Mucosa of descending colon (tissue), 3 donors: Measurements from ENCODE around the gene MAOA. TPM values are rescaled to one million over a fixed set of nuclear protein-coding genes. Genes with fewer than 3 reads are reported as not detected.
A peak's percentile ranks its signal among the peaks of the same experiment; 100 is the strongest.

Experiments used
- ATAC-seq: fragments of 200-7000 bp; cut with Tn5 transposase; one replicate; pipeline ENCODE4 v1.9.1; 2020; ENCODE audit warnings: mild to moderate bottlenecking, moderate library complexity
- DNase-seq, 3 donors: peaks; one replicate each; pipeline ENCODE4 v3.0.0-alpha.2; 2020
- H3K36me3 ChIP-seq: fragments of 200-600 bp; one replicate; pipeline ENCODE4 v1.8.0; 2021; ENCODE audit warnings: low read depth, mild to moderate bottlenecking
- H3K4me1 ChIP-seq: fragments of 200-600 bp; one replicate; pipeline ENCODE4 v1.8.0; 2021; ENCODE audit warnings: low read depth, mild to moderate bottlenecking
- H3K4me3 ChIP-seq: fragments of 200-600 bp; one replicate; pipeline ENCODE4 v1.8.0; 2021; ENCODE audit warnings: mild to moderate bottlenecking
- H3K9me3 ChIP-seq: fragments of 200-600 bp; one replicate; pipeline ENCODE4 v1.8.0; 2021; ENCODE audit warnings: mild to moderate bottlenecking
- CTCF ChIP-seq: fragments of 200-600 bp; IDR thresholded peaks from one replicate; pipeline ENCODE4 v1.8.0; 2022; ENCODE audit warnings: antibody characterized with exemption, mild to moderate bottlenecking
- intact Hi-C, 2 donors: fragments of 100-400 bp; cut with DNase I in 1 of 2; cut with micrococcal nuclease in 1 of 2; formaldehyde crosslinking; loops; one replicate each; pipeline versions ENCODE4 v1.11.0 to v1.11.1; 2022; cut with DNase I, micrococcal nuclease
- total RNA-seq, 3 donors: library from RNA; stranded (reverse); fragmentation: NEBNext Ultra II Directional in 2 of 3; extraction: Animal tissue kit (Norgen Biotek cat#: 25700) in 2 of 3; gene quantifications; one replicate each; pipeline versions ENCODE4 v1.2.1 to v1.2.4, GENCODE V29; 2021 to 2023
- donor health status: DM: no; HTN: no; CAD: no; lungs with moderate emphysema.
- donor health status: DM: no; HTN: no; CAD: no.
- donor health status: DM: no; HTN: yes; CAD: no.

Gene MAOA
- total RNA-seq, 3 donors from 2014 or later, result 270 to 401 (median 390) TPM

GRCh38 chrX:43728002-43728401 lies 71.9 kb downstream of the MAOA start:
- TF ChIP-seq CTCF, result no peak
- Histone ChIP-seq H3K4me3 (no peak overlapping the region), H3K9me3 (no peaks in the 10 kb centered on the region), H3K4me1 (no peaks in the 10 kb centered on the region), H3K36me3 (no peaks in the 10 kb centered on the region)
- ATAC-seq, result no peak
- intact Hi-C loops, result no loop called here
- no peak for DNase-seq

- H3K36me3 ChIP-seq, result no peaks in the 10 kb centered on the region
- DNase-seq, result no peak
- no peak overlapping the region for H3K4me3 ChIP-seq
- no peak for TF ChIP-seq CTCF
- ATAC-seq, result no peak
- intact Hi-C loops, result no loop called here
- H3K4me1 ChIP-seq, result no peaks in the 10 kb centered on the region
- H3K9me3 ChIP-seq, result no peaks in the 10 kb centered on the region
Measured at GRCh38 chrX:43728966-43729365, 72.9 kb downstream of the MAOA start.

GRCh38 chrX:43731086-43731485 lies 75.0 kb downstream of the MAOA start:
- Histone ChIP-seq H3K9me3 (no peaks in the 10 kb centered on the region), H3K4me1 (no peaks in the 10 kb centered on the region), H3K36me3 (no peaks in the 10 kb centered on the region), H3K4me3 (no peak overlapping the region)
- intact Hi-C loops, result no loop called here
- DNase-seq, result no peak
- no peak for ATAC-seq
- TF ChIP-seq CTCF, result no peak

- intact Hi-C loops, result no loop called here
- ATAC-seq, result peak; percentile 54
- no peak for TF ChIP-seq CTCF
- no peaks in the 10 kb centered on the region for H3K9me3 ChIP-seq
- H3K4me1 ChIP-seq, result no peaks in the 10 kb centered on the region
- DNase-seq, result no peak
- H3K36me3 ChIP-seq, result no peaks in the 10 kb centered on the region
- no peak overlapping the region for H3K4me3 ChIP-seq
Measured at GRCh38 chrX:43733699-43734098, 77.6 kb downstream of the MAOA start.

GRCh38 chrX:43734444-43734843 lies 78.3 kb downstream of the MAOA start:
- ATAC-seq, result peak; percentile 88
- Histone ChIP-seq H3K4me3 (no peak overlapping the region), H3K9me3 (no peaks in the 10 kb centered on the region), H3K36me3 (no peaks in the 10 kb centered on the region), H3K4me1 (no peaks in the 10 kb centered on the region)
- peak in 1 of 3 donors; percentile 26 for DNase-seq
- no peak for TF ChIP-seq CTCF
- intact Hi-C loops, result no loop called here

GRCh38 chrX:43735534-43735933 lies 79.4 kb downstream of the MAOA start:
- no peak for TF ChIP-seq CTCF
- Histone ChIP-seq H3K4me1 (no peaks in the 10 kb centered on the region), H3K4me3 (no peak overlapping the region), H3K9me3 (no peaks in the 10 kb centered on the region), H3K36me3 (no peaks in the 10 kb centered on the region)
- ATAC-seq, result no peak
- intact Hi-C loops, result no loop called here
- no peak for DNase-seq
